HG03135 (cell line): ENCODE measurements around the gene MIB2.

Experiments used
- ATAC-seq: cut with Tn5 transposase; IDR thresholded peaks from one replicate; pipeline ENCODE4 v1.9.1; 2021; ENCODE audit warnings: mild to moderate bottlenecking, moderate library complexity; ENCODE audit not compliant: unreplicated experiment

Gene MIB2

DNA sequence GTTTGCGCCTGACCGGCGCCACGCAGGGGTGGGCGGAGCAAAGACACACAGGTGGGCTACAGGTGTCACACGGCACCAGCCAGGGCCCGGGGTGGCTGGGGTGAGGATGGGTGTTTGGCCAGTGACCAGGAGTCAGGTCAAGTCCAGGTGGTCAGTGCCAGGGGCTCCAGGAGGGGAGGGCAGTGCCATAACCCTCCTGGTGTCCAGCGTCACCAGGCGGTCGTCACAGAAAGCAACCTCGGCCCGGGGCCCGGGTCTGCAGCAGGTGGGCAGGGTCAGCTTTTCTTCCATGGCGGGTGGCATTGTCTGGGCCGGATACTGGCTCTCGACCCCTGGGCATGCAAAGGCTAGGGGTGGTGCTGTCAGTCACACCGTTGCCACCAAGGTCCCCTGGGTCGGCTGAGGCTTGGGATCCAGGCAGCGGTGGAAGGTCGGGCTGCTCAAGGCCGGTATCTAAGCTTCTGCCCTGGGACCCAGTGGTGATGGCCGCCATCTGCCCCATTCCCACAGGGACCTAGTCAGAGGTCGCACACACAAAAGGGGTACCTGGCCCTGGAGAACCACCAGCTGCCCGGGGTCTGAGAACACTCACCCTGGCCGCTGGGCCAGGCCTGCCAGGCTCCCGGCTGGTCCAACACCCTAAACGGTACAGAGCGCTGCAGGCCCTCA lies 17.1 kb upstream of the MIB2 start:
- no peak for ATAC-seq

DNA sequence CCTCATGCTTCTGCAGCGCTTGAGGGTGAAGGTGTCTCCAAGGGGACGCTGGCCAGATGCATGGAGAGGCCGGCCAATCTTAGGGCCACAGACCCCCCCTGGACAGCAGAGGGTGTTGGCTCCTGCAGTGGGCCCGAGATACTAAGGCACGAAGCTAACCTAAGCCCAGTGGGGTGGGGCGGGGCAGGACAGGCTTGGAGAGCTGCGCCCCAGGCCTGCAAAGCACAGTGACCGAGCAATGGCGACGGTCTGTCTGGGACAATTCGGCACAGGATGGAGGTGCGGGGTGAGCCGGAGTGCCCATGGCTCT lies 16.6 kb upstream of the MIB2 start:
- no peak for ATAC-seq

DNA sequence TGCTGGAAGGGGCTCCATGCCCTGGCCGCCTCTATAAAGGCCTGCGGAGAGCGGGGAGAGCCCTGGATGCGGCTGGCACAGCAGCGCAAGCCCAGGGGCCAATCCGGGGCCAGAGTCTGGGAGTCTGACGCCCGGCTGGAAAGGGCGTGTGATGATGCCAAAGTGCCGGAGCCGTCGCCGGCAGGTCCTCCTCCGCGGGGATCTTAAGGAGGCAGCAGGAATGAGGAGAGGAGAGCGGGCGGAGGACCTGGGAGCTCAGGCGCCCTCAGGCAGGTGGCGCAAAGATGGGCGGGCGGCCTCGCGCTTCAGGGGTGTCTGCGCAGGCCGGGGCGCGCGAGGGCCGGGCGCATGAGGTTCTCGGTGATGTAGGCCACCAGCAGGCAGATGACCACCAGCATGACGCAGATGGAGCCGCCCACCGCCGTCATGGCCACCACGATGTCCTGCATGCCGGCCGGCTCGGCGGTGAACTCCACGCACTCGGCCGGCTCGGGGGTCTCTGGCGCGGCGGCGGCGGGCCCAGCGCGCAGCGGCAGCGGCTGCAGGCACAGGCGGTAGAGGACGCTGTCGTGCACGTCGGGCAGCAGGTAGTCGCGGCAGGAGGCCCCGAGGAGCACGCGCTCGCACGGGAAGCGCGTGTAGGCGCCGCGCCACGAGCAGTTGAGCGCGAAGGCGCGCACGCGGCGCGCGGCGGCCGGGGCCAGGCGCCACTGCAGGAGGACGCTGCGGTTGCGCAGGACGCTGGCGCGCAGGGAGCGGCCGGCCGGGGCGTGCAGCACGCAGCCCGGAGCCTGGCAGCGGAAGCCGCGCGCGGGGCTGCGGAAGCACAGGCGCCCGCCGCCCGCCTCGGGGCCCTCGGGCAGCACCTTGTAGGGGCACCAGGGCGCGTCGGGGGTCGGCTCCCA lies 16.0 kb upstream of the MIB2 start:
- no peak for ATAC-seq

DNA sequence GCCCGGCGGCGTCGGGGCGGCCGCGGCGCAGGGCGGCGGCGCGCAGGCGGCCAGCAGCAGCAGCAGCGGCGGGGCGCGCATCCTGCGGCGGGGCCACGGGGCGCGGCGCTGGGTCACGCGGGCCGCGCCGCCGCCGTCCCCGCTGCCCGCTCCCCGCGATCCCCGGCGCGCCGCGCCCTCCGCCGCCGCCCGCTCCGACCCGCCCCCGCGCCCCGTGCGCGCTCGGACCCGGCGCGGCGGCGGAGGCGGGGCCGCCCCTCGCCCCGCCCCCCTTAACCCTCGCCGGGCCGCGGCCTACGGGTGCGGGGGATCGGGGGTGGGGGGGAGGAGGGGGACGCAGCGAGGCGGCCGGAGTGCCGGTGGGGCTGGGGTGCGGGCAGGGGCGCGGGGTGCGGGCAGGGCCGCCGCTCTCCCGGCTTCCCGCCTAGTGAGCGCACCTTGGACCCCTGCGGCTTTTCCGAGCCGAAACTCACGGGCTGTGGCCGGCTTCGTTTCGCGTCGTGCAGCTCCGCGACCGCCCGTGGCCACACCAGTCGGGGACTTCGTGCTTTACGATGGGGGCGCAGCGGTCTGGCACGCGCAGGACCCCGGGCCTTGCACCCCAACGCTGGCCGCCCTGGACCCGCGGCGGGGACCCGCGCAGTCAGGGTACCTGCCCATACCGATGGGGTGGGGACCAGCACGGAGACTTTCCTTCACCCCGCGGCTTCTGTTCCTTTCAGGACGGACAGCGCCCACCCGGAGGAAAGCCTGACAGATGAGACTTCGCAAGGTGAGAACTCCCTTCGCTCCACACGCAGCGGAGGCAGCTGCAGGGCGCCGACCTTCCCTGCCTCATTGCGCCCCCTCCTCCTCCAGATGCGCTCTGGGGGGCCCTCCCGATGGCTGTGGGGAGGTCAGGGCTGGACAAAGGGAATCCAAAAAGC lies 15.1 kb upstream of the MIB2 start, which contains the start of gene FNDC10:
TSS of gene FNDC10 (minus strand) at position 201 of the 926 bp plus-strand sequence. CDS start at position 81, 120 bp downstream.
- ATAC-seq, result no peak

DNA sequence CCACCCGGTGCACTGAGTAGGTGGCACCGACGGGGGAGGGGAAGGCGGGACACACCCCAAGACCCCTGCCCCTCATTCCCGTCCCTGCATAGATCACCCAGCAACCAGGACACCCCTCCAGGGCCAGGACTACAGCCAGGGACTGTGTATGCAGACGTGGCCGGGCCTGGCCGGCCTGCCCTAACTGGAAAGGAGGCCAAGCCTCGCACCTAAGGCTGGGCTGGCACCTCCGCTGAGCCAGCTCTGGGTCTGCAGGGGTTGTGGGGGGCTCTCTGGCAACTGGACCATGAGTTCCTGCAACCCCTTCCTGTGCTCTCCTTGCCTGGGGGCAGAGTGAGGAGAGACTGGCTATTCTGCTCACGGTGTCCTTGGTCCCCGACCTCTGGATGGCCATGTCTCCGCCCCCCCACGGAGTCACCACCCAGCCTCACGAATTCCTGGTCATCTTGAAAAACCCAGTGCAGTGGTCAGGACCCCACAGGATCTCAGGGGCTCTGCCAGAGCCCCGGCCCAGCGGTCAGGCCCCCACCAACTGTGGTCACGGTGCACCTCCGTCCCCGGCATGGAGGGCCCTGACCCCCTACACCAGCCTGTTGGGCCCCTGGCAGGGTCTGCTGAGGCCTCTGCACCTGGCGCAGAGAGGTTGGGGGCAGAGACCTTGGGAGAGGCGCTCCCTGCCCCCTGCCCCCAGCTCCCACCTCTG lies 14.3 kb upstream of the MIB2 start:
- no peak for ATAC-seq

DNA sequence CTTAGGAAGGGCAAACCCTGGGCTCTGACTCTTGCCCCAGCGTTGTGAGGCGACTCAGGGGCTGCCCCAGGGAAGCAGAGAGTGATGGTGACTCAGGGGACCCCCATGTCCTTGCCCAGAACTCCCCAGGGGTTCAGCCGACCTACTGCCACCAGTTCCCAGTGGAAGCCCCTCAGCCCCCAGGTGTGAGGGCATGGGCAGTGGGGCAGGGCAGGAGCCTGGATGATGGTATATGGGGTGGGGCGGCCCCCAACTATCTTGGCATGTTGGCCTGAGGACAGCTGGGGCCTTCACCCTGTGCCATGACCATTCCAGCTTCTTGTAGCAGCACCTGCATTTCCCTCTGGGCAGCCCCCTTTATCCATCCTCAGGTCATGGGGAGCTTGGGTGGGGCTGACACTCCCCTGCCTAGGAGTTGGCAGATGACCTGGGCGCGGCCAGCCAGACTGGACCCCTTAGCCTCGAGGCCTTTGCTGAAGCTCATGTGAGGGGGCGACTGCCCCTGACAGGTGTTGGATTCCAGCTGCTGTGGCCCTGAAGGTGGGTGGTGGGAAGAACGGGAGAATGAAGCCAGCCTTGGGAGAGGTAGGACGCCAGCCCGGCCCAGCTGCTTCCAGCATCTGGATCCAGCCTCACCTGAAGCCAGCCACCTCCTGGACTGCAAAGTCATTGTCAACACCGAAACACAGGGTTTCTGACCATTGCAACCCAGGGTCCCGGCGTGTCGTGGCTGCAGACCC lies 13.6 kb upstream of the MIB2 start:
- ATAC-seq, result no peak

DNA sequence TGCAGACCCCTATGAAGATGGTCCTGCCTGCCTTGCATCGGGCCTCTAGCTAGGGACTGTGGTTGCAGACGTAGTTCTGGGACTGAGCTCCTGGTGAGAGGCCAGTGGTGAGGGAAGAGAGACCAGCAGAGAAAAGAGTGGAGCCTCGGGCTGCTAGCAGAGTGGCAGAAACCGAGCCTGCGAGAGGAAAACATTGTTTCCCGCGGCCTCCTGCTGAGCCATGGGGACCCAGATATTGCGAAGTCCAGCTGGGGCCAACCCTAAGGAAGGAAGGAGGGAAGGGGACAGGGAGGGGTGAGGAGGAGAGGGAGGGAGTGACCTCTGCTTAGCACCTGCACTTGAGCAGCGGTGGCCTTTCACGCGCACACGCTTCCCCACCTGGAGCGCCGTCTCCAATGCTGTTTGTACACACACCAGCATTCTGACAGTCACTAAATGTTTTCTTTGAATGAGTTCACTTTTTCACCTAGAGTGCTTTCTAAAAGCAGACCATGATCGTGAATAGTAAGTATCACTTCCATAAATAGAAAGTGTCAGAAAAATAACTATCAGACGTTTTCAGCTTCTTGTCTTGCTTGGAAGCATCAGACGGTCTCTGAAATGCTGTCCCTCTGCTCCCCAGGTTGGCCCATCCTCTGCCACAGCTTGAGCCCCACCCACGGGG lies 12.9 kb upstream of the MIB2 start:
- ATAC-seq, result no peak

DNA sequence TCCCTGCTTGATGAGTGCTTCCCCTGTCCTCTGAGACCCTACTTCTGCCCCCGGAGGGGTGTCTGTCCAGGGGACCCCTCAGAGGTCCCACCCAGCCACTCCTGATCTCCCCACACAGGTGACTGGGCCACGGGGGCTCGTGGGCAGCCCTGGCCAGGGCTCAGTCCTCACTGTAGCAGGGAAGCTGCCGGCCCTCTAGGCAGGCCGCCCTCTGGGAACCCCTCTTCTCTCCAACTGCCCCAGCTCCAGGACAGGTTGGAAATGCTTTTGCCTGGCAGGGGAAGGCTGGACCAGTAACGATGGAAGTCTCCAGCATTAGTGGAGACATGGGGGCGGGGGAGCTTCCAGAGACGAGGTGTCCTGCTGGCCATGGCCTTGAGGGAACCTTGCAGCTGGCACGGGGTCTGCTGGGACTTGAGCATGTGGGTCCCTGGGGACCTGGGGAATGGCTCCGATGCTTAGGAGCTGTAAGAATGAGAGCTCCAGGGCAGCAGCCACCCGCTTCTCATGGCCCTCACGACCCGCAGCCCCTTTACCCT lies 12.3 kb upstream of the MIB2 start:
- no peak for ATAC-seq

DNA sequence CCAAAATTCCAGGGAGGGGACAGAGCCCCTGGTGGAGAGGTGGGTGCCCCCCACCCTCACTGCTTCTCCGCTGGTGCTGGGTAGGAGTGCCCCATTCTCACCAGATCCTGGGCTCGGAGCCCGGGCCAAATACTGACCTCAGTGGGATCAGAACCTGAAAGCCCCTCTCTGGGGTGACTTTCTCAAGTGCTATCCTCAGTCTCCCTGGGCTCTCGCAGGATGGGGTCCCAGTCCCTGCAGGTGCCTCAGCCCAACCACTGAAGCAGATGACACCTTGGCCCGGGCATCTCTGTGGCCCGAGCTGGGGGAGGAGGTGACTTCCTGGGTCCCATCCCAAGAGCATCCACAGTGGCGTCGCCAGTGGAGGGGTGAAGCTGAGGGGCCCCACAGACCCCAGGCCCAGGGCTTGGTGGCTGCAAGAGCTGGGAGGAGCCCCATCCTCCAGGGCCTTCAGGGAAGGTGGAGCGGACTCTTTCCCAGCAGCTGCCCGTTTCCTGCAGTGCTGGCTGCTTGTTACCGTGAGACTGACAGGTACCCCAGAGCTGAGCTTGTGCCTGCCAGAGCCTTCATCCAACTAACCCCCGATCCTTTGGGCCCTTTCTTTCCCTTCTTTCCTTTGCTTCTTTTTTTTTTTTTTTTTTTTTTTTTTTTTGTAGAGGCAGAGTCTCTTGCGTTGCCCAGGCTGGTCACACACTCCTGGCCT lies 11.5 kb upstream of the MIB2 start:
- no peak for ATAC-seq

DNA sequence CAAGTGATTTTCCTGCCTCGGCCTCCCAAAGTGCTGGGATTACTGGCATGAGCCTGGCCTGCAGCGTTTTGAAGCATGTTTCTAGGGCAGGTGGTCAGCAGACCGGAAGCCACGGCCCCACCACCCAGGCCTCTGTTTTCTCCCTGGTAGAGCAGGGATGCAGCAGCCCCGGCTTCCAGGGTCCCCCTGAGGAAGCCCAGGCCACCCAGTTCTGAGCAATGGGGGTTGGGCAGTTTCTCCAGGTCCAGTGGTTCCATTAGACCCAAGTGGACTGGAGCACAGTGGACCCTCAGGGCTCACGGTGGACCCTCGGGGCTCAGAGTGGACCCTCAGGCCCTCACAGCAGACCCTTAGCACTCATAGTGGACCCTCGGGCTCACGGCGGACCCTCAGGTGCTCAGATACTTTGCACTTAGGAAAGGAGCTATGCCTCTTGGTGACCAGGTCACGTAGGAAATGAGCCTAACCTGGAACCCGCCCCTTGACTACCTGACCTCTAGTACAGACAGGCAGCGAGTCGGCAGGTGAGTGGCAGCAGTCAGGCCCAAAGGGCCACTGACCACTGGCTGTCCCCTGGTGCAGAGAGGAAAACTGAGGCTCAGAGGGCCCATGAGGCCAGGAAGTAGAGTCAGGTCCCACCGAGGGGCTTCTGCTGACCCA lies 10.8 kb upstream of the MIB2 start:
- ATAC-seq, result no peak

DNA sequence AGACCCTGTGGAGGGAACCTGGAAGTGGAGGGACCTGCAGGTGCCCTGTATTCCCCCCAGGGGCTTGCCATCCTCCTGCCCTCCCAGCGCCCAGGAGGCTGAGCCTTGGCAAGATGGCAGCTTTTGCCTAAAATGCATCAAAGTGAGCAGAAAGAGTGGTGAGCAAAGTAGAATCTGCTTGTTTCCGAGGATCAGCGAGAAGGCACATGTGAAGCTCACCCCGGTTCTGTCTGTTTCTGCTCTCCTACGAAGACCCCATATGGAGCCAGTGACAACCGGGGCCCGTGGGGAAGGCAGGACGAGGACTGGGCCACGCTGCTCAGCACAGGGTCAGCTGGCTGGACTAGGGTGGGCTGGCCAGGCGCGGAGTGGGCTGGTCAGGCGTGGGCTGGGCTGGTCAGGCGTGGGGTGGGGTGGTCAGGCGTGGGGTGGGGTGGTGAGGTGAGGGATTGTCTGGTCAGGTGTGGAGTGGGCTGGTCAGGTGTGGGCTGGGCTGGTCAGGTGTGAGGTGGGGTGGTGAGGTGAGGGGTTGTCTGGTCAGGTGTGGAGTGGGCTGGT lies 10.2 kb upstream of the MIB2 start:
- ATAC-seq, result no peak

DNA sequence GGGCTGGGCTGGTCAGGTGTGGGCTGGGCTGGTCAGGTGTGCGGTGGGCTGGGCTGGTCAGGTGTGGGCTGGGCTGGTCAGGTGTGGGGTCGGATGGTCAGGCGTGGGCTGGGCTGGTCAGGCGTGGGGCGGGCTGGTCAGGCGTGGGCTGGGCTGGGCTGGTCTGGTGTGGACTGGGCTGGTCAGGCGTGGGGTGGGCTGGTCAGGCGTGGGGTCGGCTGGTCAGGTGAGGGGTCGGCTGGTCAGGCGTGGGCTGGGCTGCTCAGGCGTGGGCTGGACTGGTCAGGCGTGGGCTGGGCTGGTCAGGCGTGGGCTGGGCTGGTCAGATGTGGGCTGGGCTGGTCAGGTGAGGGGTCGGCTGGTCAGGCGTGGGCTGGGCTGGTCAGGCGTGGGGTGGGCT lies 9.6 kb upstream of the MIB2 start:
- ATAC-seq, result no peak

DNA sequence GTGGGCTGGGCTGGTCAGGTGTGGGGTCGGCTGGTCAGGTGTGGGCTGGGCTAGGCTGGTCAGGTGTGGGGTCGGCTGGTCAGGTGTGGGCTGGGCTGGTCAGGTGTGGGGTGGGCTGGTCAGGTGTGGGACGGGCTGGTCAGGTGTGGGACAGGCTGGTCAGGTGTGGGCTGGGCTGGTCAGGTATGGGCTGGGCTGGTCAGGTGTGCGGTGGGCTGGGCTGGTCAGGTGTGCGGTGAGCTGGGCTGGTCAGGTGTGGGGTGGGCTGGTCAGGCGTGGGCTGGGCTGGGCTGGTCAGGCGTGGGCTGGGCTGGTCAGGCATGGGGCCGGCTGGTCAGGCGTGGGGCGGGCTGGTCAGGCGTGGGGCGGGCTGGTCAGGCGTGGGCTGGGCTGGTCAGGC lies 9.1 kb upstream of the MIB2 start:
- no peak for ATAC-seq

DNA sequence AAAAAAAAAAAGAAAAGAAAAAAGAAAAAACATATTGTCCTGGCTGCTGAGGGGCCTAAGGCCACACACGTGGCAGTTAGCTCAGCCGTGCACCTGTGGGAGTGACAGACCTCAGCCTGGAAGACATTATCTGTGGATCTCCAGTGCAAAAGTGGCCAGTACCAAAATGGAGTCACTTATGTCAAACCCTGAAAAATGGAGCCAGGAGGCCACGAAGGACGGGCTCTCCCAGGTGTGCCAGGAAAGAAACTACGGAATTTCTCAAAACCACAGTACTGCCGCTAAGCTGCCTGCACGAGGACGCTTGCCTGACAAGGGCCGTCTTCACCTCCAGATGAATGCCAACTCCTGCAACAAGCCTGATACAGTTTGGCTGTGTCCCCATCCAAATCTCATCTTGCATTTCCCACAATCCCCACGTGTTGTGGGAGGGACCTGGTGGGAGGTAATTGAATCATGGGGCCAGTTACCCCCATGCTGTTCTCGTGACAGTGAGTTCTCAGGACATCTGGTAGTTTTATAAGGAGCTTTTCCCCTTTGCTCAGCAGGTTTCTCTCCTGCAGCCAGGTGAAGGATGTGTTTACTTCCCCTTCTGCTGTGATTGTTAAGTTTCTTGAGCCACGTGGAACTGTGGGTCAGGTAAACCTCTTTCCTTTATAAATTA lies 5.3 kb upstream of the MIB2 start:
- ATAC-seq, result no peak

DNA sequence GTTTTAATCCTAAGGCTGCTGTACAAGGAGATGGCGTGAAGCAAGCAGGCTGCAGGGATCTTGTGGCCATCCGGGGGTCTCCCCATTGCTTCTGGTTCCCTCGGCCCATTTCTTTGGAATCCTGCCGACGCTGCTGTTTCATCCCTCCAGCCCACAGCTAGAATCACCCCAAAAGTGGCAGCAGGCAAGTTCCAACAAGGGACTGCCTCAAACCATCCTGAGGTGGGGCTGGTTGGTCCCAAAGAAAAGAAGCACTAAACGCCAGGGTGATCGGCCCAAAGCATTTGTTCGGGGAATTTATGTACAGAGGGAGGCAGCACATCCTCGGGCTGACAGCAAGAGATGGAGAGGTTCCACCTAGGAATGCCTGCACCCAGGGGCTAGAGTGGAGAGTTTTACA lies 4.5 kb upstream of the MIB2 start:
- ATAC-seq, result no peak

DNA sequence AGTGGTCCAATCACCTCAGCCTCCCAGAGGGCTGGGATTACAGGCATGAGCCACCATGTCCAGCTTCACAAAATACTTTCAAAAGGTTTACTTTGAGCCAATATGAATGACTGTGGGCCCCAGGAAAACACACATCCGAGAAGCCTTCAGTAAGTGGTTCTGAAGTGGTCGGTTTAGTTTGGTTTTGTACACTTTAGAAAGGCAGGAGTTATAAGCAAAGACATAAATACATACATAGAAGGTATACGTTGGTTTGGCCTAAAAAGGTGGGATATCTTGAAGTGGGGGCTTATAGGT lies 3.2 kb upstream of the MIB2 start:
- ATAC-seq, result no peak

DNA sequence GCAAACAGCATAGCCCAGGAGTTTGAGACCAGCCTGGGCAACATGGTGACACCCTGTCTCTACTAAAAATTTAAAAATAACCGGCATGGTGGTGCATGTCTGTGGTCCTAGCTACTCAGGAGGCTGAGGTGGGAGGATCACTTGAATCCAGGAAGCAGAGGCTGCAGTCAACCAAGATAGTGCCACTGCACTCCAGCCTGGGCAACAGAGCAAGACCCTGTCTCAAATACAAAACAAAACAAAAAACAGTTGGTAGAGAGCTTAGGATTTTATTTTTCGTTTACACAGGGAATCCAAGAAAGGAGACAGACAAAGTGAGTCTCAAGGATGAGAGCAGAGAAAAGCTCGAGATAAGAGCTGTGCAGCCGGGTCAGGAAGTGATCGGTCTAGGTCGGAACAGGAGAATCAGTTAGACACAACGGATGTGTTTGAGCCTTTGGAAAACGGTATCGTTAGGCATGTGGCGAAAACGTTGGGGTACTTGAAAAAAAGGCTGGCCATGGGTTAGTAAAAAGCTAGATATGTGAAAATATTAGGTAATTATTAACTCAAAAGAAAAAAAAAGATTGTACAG lies 1.7 kb upstream of the MIB2 start:
- no peak for ATAC-seq
